ENCODE results near the gene KEAP1.

Gene KEAP1

GRCh38 chr19:10452726-10453618 lies 50.2 kb downstream of the KEAP1 start:
- no peak for DNase-seq (ENCODE audit: extremely low read depth in 1 of 2, low read depth in 1 of 2)

GRCh38 chr19:10450853-10451609 lies 52.1 kb downstream of the KEAP1 start:
- DNase-seq (ENCODE audit: extremely low read depth in 1 of 2, low read depth in 1 of 2), result no peak

- DNase-seq (ENCODE audit: extremely low read depth in 1 of 2, low read depth in 1 of 2), result no peak
Measured at GRCh38 chr19:10450191-10450852, 52.8 kb downstream of the KEAP1 start.

GRCh38 chr19:10449037-10449436 lies 54.1 kb downstream of the KEAP1 start:
- DNase-seq (ENCODE audit: extremely low read depth in 1 of 2, low read depth in 1 of 2), result no peak

GRCh38 chr19:10442698-10443097 lies 60.5 kb downstream of the KEAP1 start:
- DNase-seq (ENCODE audit: extremely low read depth in 1 of 2, low read depth in 1 of 2), result no peak

- no peak for DNase-seq (ENCODE audit: extremely low read depth in 1 of 2, low read depth in 1 of 2)
Measured at GRCh38 chr19:10439588-10439987, 63.6 kb downstream of the KEAP1 start.
